ENCODE data around the gene S100A11. TPM values are rescaled to one million over a fixed set of nuclear protein-coding genes. Genes with fewer than 3 reads are reported as not detected.

The S100A11 gene
- total RNA-seq, 1 experiment from 2014 or later: 126 TPM

DNA sequence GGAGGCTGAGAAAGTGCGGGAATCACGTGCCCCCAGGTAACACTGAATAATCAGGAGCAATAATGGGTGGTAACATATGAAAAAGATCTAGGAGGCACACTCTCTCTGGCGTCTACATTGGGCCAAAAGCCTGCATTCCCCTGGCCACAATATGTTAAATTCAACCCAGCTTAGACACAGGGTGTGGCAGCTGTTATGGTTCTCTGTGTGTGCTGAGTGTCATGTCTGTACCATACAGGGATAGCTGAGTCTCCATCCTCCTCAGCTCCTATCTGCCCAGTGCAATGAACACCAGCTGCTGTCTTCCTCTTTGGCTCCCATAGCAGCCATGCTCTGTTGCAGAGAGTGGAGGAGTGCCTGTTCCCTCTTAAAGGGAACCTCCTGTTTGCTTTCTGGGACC, 14.3 kb downstream of the S100A11 start:
- Mint-ChIP-seq H3K9me3 (peaks cover 3% of the 10 kb centered on the region), H3K36me3 (no peaks in the 10 kb centered on the region), H3K27ac (no peak overlapping the region), H3K27me3 (ENCODE audit: low read depth) (no peaks in the 10 kb centered on the region; the same call in 1 of the 2 replicates), H3K4me3 (no peak overlapping the region), H3K4me1 (peaks cover 29% of the 10 kb centered on the region)
- ChIA-PET POLR2A (no interaction called here), CTCF (interaction anchor here (1.1 to 1.2 kb wide), 2 partner anchors 9 to 22 kb away, joined by 4 to 5 read pairs; no protein-coding TSS in a partner anchor)
- TF ChIP-seq, protein P1, sequence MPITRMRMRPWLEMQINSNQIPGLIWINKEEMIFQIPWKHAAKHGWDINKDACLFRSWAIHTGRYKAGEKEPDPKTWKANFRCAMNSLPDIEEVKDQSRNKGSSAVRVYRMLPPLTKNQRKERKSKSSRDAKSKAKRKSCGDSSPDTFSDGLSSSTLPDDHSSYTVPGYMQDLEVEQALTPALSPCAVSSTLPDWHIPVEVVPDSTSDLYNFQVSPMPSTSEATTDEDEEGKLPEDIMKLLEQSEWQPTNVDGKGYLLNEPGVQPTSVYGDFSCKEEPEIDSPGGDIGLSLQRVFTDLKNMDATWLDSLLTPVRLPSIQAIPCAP (CRISPR knock-in tag; IDR thresholded peaks at IDR 0.05): no peak
- ATAC-seq (no peak), DNase-seq (ENCODE audit: low spot score) (no peak)

DNA sequence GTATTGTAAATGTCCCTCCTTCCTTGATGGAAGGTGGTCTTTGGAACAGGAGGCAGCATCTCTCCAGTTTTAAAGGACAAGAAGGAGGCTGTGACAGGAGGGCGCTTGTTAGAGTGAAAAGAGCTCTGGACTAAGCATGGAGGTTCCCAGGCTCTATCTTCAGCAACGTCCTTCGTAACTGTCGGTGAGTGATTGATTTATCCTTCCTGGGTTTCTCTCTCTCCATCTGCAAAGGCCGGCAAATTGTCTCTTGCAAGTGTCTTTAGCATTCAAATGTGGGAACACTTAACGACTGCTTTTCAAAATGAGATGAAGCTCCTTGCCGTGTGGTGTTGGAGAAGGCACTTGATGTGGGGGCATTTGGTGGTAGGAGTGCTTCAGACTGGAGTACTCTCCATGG, 15.2 kb downstream of the S100A11 start:
- peaks cover 6% of the 10 kb centered on the region for H3K9me3 Mint-ChIP-seq
- no peak overlapping the region for H3K4me3 Mint-ChIP-seq
- H3K27me3 Mint-ChIP-seq (ENCODE audit: low read depth): no peaks in the 10 kb centered on the region; the same call in 1 of the 2 replicates
- ChIA-PET CTCF (interaction anchor here (1.1 to 1.2 kb wide), 2 partner anchors 21 to 29 kb away, joined by 3 to 5 read pairs; no protein-coding TSS in a partner anchor), POLR2A (no interaction called here)
- H3K36me3 Mint-ChIP-seq: no peaks in the 10 kb centered on the region
- ATAC-seq: no peak
- peaks cover 32% of the 10 kb centered on the region for H3K4me1 Mint-ChIP-seq
- TF ChIP-seq ATF1 (CRISPR knock-in tag; IDR thresholded peaks at IDR 0.05) (no peak), NR3C1 (CRISPR knock-in tag; conservative IDR thresholded peaks at IDR 0.05; ENCODE audit: low read depth) (no peak), KAT7 (CRISPR knock-in tag; IDR thresholded peaks at IDR 0.05; ENCODE audit: borderline replicate concordance) (no peak), ELF4 (CRISPR knock-in tag; IDR thresholded peaks at IDR 0.05; ENCODE audit: low read depth) (no peak)
- TF ChIP-seq, protein P2, sequence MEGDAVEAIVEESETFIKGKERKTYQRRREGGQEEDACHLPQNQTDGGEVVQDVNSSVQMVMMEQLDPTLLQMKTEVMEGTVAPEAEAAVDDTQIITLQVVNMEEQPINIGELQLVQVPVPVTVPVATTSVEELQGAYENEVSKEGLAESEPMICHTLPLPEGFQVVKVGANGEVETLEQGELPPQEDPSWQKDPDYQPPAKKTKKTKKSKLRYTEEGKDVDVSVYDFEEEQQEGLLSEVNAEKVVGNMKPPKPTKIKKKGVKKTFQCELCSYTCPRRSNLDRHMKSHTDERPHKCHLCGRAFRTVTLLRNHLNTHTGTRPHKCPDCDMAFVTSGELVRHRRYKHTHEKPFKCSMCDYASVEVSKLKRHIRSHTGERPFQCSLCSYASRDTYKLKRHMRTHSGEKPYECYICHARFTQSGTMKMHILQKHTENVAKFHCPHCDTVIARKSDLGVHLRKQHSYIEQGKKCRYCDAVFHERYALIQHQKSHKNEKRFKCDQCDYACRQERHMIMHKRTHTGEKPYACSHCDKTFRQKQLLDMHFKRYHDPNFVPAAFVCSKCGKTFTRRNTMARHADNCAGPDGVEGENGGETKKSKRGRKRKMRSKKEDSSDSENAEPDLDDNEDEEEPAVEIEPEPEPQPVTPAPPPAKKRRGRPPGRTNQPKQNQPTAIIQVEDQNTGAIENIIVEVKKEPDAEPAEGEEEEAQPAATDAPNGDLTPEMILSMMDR (IDR thresholded peaks at IDR 0.05): no peak
- TF ChIP-seq, protein P3, sequence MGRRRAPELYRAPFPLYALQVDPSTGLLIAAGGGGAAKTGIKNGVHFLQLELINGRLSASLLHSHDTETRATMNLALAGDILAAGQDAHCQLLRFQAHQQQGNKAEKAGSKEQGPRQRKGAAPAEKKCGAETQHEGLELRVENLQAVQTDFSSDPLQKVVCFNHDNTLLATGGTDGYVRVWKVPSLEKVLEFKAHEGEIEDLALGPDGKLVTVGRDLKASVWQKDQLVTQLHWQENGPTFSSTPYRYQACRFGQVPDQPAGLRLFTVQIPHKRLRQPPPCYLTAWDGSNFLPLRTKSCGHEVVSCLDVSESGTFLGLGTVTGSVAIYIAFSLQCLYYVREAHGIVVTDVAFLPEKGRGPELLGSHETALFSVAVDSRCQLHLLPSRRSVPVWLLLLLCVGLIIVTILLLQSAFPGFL (CRISPR knock-in tag; IDR thresholded peaks at IDR 0.05; ENCODE audit: borderline replicate concordance): no peak
- H3K27ac Mint-ChIP-seq: no peak overlapping the region
- no peak for DNase-seq (ENCODE audit: low spot score)

DNA sequence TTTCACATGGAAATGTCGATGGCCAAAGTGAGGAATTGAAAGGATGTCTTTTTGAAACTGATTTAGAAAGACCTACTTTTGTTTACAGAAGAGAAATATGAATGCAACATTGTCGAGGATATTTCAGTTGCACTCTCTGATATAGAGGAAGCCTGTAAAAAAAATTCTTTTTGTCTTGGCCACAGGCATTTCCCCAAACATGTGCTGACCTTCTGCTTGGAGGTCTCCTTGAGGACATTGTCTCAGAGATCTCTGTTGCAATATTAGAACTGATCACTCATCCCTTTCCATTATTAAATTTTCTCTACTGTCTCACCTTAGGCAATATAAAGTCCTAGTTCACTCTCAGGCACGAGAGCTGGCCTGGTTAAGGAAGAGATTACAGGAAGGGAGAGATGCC, 16.0 kb downstream of the S100A11 start:
- H3K4me1 Mint-ChIP-seq: peaks cover 33% of the 10 kb centered on the region
- ATAC-seq (no peak), DNase-seq (ENCODE audit: low spot score) (no peak)
- POLR2A ChIA-PET: no interaction called here
- CTCF ChIA-PET: no interaction called here
- no peak overlapping the region for H3K27ac Mint-ChIP-seq
- H3K36me3 Mint-ChIP-seq: no peaks in the 10 kb centered on the region
- H3K4me3 Mint-ChIP-seq: no peak overlapping the region
- H3K9me3 Mint-ChIP-seq: peaks cover 6% of the 10 kb centered on the region
- no peak for TF ChIP-seq GTF2I (CRISPR knock-in tag; conservative IDR thresholded peaks at IDR 0.05)
- TF ChIP-seq, protein P4, sequence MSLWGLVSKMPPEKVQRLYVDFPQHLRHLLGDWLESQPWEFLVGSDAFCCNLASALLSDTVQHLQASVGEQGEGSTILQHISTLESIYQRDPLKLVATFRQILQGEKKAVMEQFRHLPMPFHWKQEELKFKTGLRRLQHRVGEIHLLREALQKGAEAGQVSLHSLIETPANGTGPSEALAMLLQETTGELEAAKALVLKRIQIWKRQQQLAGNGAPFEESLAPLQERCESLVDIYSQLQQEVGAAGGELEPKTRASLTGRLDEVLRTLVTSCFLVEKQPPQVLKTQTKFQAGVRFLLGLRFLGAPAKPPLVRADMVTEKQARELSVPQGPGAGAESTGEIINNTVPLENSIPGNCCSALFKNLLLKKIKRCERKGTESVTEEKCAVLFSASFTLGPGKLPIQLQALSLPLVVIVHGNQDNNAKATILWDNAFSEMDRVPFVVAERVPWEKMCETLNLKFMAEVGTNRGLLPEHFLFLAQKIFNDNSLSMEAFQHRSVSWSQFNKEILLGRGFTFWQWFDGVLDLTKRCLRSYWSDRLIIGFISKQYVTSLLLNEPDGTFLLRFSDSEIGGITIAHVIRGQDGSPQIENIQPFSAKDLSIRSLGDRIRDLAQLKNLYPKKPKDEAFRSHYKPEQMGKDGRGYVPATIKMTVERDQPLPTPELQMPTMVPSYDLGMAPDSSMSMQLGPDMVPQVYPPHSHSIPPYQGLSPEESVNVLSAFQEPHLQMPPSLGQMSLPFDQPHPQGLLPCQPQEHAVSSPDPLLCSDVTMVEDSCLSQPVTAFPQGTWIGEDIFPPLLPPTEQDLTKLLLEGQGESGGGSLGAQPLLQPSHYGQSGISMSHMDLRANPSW (CRISPR knock-in tag; conservative IDR thresholded peaks at IDR 0.05; ENCODE audit: low read depth): no peak
- TF ChIP-seq ZNF232 (CRISPR knock-in tag; IDR thresholded peaks at IDR 0.05): no peak
- no peak for TF ChIP-seq ZNF396 (CRISPR knock-in tag; IDR thresholded peaks at IDR 0.05; ENCODE audit: borderline replicate concordance)
- TF ChIP-seq, protein P5, sequence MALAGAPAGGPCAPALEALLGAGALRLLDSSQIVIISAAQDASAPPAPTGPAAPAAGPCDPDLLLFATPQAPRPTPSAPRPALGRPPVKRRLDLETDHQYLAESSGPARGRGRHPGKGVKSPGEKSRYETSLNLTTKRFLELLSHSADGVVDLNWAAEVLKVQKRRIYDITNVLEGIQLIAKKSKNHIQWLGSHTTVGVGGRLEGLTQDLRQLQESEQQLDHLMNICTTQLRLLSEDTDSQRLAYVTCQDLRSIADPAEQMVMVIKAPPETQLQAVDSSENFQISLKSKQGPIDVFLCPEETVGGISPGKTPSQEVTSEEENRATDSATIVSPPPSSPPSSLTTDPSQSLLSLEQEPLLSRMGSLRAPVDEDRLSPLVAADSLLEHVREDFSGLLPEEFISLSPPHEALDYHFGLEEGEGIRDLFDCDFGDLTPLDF (CRISPR knock-in tag; IDR thresholded peaks at IDR 0.05): no peak
- TF ChIP-seq ESRRA (CRISPR knock-in tag; IDR thresholded peaks at IDR 0.05; ENCODE audit: borderline replicate concordance): no peak
- TF ChIP-seq, protein P6, sequence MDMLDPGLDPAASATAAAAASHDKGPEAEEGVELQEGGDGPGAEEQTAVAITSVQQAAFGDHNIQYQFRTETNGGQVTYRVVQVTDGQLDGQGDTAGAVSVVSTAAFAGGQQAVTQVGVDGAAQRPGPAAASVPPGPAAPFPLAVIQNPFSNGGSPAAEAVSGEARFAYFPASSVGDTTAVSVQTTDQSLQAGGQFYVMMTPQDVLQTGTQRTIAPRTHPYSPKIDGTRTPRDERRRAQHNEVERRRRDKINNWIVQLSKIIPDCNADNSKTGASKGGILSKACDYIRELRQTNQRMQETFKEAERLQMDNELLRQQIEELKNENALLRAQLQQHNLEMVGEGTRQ (CRISPR knock-in tag; IDR thresholded peaks at IDR 0.05): no peak
- TF ChIP-seq JUN (CRISPR knock-in tag; IDR thresholded peaks at IDR 0.05): no peak
- TF ChIP-seq NR3C1 (CRISPR knock-in tag; conservative IDR thresholded peaks at IDR 0.05; ENCODE audit: low read depth): no peak
- TF ChIP-seq, protein P3 (CRISPR knock-in tag; IDR thresholded peaks at IDR 0.05; ENCODE audit: borderline replicate concordance): no peak
- TF ChIP-seq, protein P7, sequence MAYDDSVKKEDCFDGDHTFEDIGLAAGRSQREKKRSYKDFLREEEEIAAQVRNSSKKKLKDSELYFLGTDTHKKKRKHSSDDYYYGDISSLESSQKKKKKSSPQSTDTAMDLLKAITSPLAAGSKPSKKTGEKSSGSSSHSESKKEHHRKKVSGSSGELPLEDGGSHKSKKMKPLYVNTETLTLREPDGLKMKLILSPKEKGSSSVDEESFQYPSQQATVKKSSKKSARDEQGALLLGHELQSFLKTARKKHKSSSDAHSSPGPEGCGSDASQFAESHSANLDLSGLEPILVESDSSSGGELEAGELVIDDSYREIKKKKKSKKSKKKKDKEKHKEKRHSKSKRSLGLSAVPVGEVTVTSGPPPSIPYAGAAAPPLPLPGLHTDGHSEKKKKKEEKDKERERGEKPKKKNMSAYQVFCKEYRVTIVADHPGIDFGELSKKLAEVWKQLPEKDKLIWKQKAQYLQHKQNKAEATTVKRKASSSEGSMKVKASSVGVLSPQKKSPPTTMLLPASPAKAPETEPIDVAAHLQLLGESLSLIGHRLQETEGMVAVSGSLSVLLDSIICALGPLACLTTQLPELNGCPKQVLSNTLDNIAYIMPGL (CRISPR knock-in tag; IDR thresholded peaks at IDR 0.05): no peak
- no peak for TF ChIP-seq PRRX2 (CRISPR knock-in tag; IDR thresholded peaks at IDR 0.05)
- TF ChIP-seq SMAD3 (CRISPR knock-in tag; IDR thresholded peaks at IDR 0.05; ENCODE audit: borderline replicate concordance): no peak
- H3K27me3 Mint-ChIP-seq (ENCODE audit: low read depth): no peaks in the 10 kb centered on the region; the same call in 1 of the 2 replicates
